Measurements from ENCODE around the gene SMARCC1. TPM values are rescaled to one million over a fixed set of nuclear protein-coding genes. Genes with fewer than 3 reads are reported as not detected.

Gene SMARCC1
- total RNA-seq, 1 experiment from 2014 or later = 84.2 TPM

- Histone ChIP-seq H3K9me3 (ENCODE audit: control insufficient read depth, insufficient read depth, low read depth, low read length) (no peaks in the 10 kb centered on the region), H3K4me1 (ENCODE audit: control insufficient read depth, insufficient read depth, low read length) (no peaks in the 10 kb centered on the region), H3K36me3 (ENCODE audit: control insufficient read depth, insufficient read depth, low read length) (no peaks in the 10 kb centered on the region; the same call in 1 of the 2 replicates), H3K4me3 (ENCODE audit: low read depth in 2 of 2, low read length in 2 of 2) (no peak overlapping the region), H3K27me3 (ENCODE audit: control insufficient read depth, insufficient read depth, low read length) (no peaks in the 10 kb centered on the region), H3K27ac (ENCODE audit: low read length) (no peak overlapping the region)
- no TSS peak for BruUV-seq (replicated peaks)
- POLR2A ChIA-PET = interaction anchor here (0.5 kb wide), 1 partner anchor 207 kb away, joined by 5 read pairs; no protein-coding TSS in a partner anchor
- DNase-seq (ENCODE audit: low read depth, low spot score) (no peak), ATAC-seq (no peak)
- CTCF ChIA-PET = no interaction called here
- in situ Hi-C loops (cut with HindIII; ENCODE audit: low pct_unique_long_range_greater_than_20kb, low sequenced_read_pairs) (no loop called here), intact Hi-C loops (cut with micrococcal nuclease; ENCODE audit: unreplicated experiment) (no loop called here)
- TF ChIP-seq POLR2AphosphoS5 (IDR thresholded peaks at IDR 0.05; ENCODE audit: low read depth, low read length) = no peak
- no peak for TF ChIP-seq TCF7L2 (IDR thresholded peaks at IDR 0.05; ENCODE audit: low read depth, low read length)
- TF ChIP-seq CTCF (IDR thresholded peaks at IDR 0.05) = no peak; the same call in 1 of the 2 replicates
- TF ChIP-seq REST (IDR thresholded peaks at IDR 0.05; ENCODE audit: insufficient read depth in 1 of 2, low read depth in 2 of 2, low read length in 1 of 2) = no peak
- TF ChIP-seq SIN3A (IDR thresholded peaks at IDR 0.05; ENCODE audit: borderline replicate concordance, insufficient read depth, low read depth, low read length) = no peak
Observed at GRCh38 chr3:47583320-47584075, 198.2 kb downstream of the SMARCC1 start.

GRCh38 chr3:47581835-47582234, 199.9 kb downstream of the SMARCC1 start:
- in situ Hi-C loops (cut with HindIII; ENCODE audit: low pct_unique_long_range_greater_than_20kb, low sequenced_read_pairs) (no loop called here), intact Hi-C loops (cut with micrococcal nuclease; ENCODE audit: unreplicated experiment) (no loop called here)
- no TSS peak for BruUV-seq (replicated peaks)
- TF ChIP-seq SIN3A (IDR thresholded peaks at IDR 0.05; ENCODE audit: borderline replicate concordance, insufficient read depth, low read depth, low read length) (no peak), REST (IDR thresholded peaks at IDR 0.05; ENCODE audit: insufficient read depth in 1 of 2, low read depth in 2 of 2, low read length in 1 of 2) (no peak), CTCF (IDR thresholded peaks at IDR 0.05) (no peak), POLR2AphosphoS5 (IDR thresholded peaks at IDR 0.05; ENCODE audit: low read depth, low read length) (no peak), TCF7L2 (IDR thresholded peaks at IDR 0.05; ENCODE audit: low read depth, low read length) (no peak)
- DNase-seq (ENCODE audit: low read depth, low spot score) (no peak), ATAC-seq (no peak)
- no peaks in the 10 kb centered on the region for H3K9me3 ChIP-seq (ENCODE audit: control insufficient read depth, insufficient read depth, low read depth, low read length)
- ChIA-PET CTCF (no interaction called here), POLR2A (no interaction called here)
- H3K27me3 ChIP-seq (ENCODE audit: control insufficient read depth, insufficient read depth, low read length) = no peaks in the 10 kb centered on the region
- H3K36me3 ChIP-seq (ENCODE audit: control insufficient read depth, insufficient read depth, low read length) = no peaks in the 10 kb centered on the region
- no peaks in the 10 kb centered on the region for H3K4me1 ChIP-seq (ENCODE audit: control insufficient read depth, insufficient read depth, low read length)
- no peak overlapping the region for H3K27ac ChIP-seq (ENCODE audit: low read length)
- H3K4me3 ChIP-seq (ENCODE audit: low read depth in 2 of 2, low read length in 2 of 2) = no peak overlapping the region

Data from Panc1 (cell line).